ENCODE measurements around the gene MT1E.
A peak's percentile ranks its signal among the peaks of the same experiment; 100 is the strongest.

The MT1E gene

GRCh38 chr16:56600398-56600999, 25.1 kb upstream of the MT1E start:
- Mint-ChIP-seq H3K4me3 (no peak overlapping the region), H3K27me3 (peaks cover 8% of the 10 kb centered on the region), H3K4me1 (peaks cover 6% of the 10 kb centered on the region), H3K27ac (no peak overlapping the region), H3K36me3 (ENCODE audit: low read depth) (no peaks in the 10 kb centered on the region), H3K9me3 (no peaks in the 10 kb centered on the region)
- ATAC-seq = peak; percentile 60
- DNase-seq = no peak

- peaks cover 8% of the 10 kb centered on the region for H3K27me3 Mint-ChIP-seq
- ATAC-seq (no peak), DNase-seq (no peak)
- no peaks in the 10 kb centered on the region for H3K36me3 Mint-ChIP-seq (ENCODE audit: low read depth)
- peaks cover 11% of the 10 kb centered on the region for H3K4me1 Mint-ChIP-seq
- H3K4me3 Mint-ChIP-seq = no peak overlapping the region
- no peaks in the 10 kb centered on the region for H3K9me3 Mint-ChIP-seq
- H3K27ac Mint-ChIP-seq = no peak overlapping the region
These were observed 24.3 kb upstream of the MT1E start for GRCh38 chr16:56601325-56601724.

GRCh38 chr16:56603589-56603988, 22.0 kb upstream of the MT1E start:
- H3K27me3 Mint-ChIP-seq = peaks cover 6% of the 10 kb centered on the region
- ATAC-seq (no peak), DNase-seq (no peak)
- no peak overlapping the region for H3K4me3 Mint-ChIP-seq
- no peaks in the 10 kb centered on the region for H3K9me3 Mint-ChIP-seq
- peaks cover 22% of the 10 kb centered on the region for H3K4me1 Mint-ChIP-seq
- H3K36me3 Mint-ChIP-seq (ENCODE audit: low read depth) = no peaks in the 10 kb centered on the region
- no peak overlapping the region for H3K27ac Mint-ChIP-seq

GRCh38 chr16:56604966-56605365, 20.6 kb upstream of the MT1E start:
- no peak for ATAC-seq
- no peaks in the 10 kb centered on the region for H3K9me3 Mint-ChIP-seq
- H3K27ac Mint-ChIP-seq = no peak overlapping the region

GRCh38 chr16:56605475-56605874, 20.1 kb upstream of the MT1E start:
- Mint-ChIP-seq H3K36me3 (ENCODE audit: low read depth) (peaks cover 2% of the 10 kb centered on the region), H3K27ac (peak overlapping the region; percentile 86), H3K4me1 (peaks cover 36% of the 10 kb centered on the region), H3K4me3 (no peak overlapping the region), H3K9me3 (no peaks in the 10 kb centered on the region), H3K27me3 (peaks cover 1% of the 10 kb centered on the region)
- DNase-seq (no peak), ATAC-seq (no peak)

More at GRCh38 chr16:56604966-56605365, 20.6 kb upstream of the MT1E start:
- no peak overlapping the region for H3K4me3 Mint-ChIP-seq
- peaks cover 31% of the 10 kb centered on the region for H3K4me1 Mint-ChIP-seq
- peaks cover 6% of the 10 kb centered on the region for H3K27me3 Mint-ChIP-seq
- no peak for DNase-seq
- H3K36me3 Mint-ChIP-seq (ENCODE audit: low read depth) = peaks cover 2% of the 10 kb centered on the region

GRCh38 chr16:56606071-56606475, 19.5 kb upstream of the MT1E start:
- Mint-ChIP-seq H3K4me3 (no peak overlapping the region), H3K27me3 (no peaks in the 10 kb centered on the region), H3K27ac (peak overlapping the region; percentile 86), H3K4me1 (peaks cover 42% of the 10 kb centered on the region), H3K9me3 (no peaks in the 10 kb centered on the region), H3K36me3 (ENCODE audit: low read depth) (peaks cover 2% of the 10 kb centered on the region)
- ATAC-seq (peak; percentile 6), DNase-seq (no peak)

GRCh38 chr16:56606476-56607108, 19.0 kb upstream of the MT1E start:
- H3K36me3 Mint-ChIP-seq (ENCODE audit: low read depth) = peaks cover 2% of the 10 kb centered on the region
- DNase-seq (no peak), ATAC-seq (no peak)
- H3K4me1 Mint-ChIP-seq = peaks cover 47% of the 10 kb centered on the region
- no peaks in the 10 kb centered on the region for H3K27me3 Mint-ChIP-seq
- H3K4me3 Mint-ChIP-seq = peak overlapping the region; percentile 4
- H3K27ac Mint-ChIP-seq = peak overlapping the region; percentile 86
- H3K9me3 Mint-ChIP-seq = no peaks in the 10 kb centered on the region

- H3K9me3 Mint-ChIP-seq = no peaks in the 10 kb centered on the region
- ATAC-seq (no peak), DNase-seq (peak; percentile 35)
- H3K4me3 Mint-ChIP-seq = no peak overlapping the region
- H3K4me1 Mint-ChIP-seq = peaks cover 52% of the 10 kb centered on the region
- H3K36me3 Mint-ChIP-seq (ENCODE audit: low read depth) = peaks cover 2% of the 10 kb centered on the region
- no peaks in the 10 kb centered on the region for H3K27me3 Mint-ChIP-seq
- H3K27ac Mint-ChIP-seq = peak overlapping the region; percentile 86
These were observed 18.4 kb upstream of the MT1E start for GRCh38 chr16:56607109-56607618.

GRCh38 chr16:56607675-56608042, 17.9 kb upstream of the MT1E start:
- no peak for ATAC-seq
- no peaks in the 10 kb centered on the region for H3K9me3 Mint-ChIP-seq
- peak overlapping the region; percentile 86 for H3K27ac Mint-ChIP-seq
- peak overlapping the region; percentile 89 for H3K4me3 Mint-ChIP-seq
- peaks cover 2% of the 10 kb centered on the region for H3K36me3 Mint-ChIP-seq (ENCODE audit: low read depth)
- H3K4me1 Mint-ChIP-seq = peaks cover 57% of the 10 kb centered on the region
- H3K27me3 Mint-ChIP-seq = peaks cover 2% of the 10 kb centered on the region
- no peak for DNase-seq

- no peaks in the 10 kb centered on the region for H3K9me3 Mint-ChIP-seq
- DNase-seq = peak; percentile 91
- H3K4me3 Mint-ChIP-seq = peak within 1 kb of the TSS; percentile 89
- H3K4me1 Mint-ChIP-seq = peaks cover 62% of the 10 kb centered on the region
- peaks cover 2% of the 10 kb centered on the region for H3K36me3 Mint-ChIP-seq (ENCODE audit: low read depth)
- H3K27me3 Mint-ChIP-seq = peaks cover 2% of the 10 kb centered on the region
- H3K27ac Mint-ChIP-seq = peak within 1 kb of the TSS; percentile 99
- ATAC-seq = peak; percentile 71
These were observed 17.3 kb upstream of the MT1E start, which contains the start of gene MT2A for GRCh38 chr16:56608043-56608875. Gene MT2A (plus strand): TSS chr16:56608584. CDS start chr16:56608656, 72 bp downstream.

GRCh38 chr16:56608876-56609462, 16.6 kb upstream of the MT1E start:
- DNase-seq = no peak
- Mint-ChIP-seq H3K27me3 (peaks cover 2% of the 10 kb centered on the region), H3K9me3 (no peaks in the 10 kb centered on the region), H3K4me1 (peaks cover 69% of the 10 kb centered on the region), H3K27ac (peak overlapping the region; percentile 99), H3K36me3 (ENCODE audit: low read depth) (peaks cover 2% of the 10 kb centered on the region), H3K4me3 (peak overlapping the region; percentile 89)
- ATAC-seq = no peak

GRCh38 chr16:56609463-56609921, 16.1 kb upstream of the MT1E start:
- ATAC-seq (peak; percentile 25), DNase-seq (peak; percentile 77)
- peak overlapping the region; percentile 89 for H3K4me3 Mint-ChIP-seq
- H3K4me1 Mint-ChIP-seq = peaks cover 74% of the 10 kb centered on the region
- H3K27me3 Mint-ChIP-seq = peaks cover 2% of the 10 kb centered on the region
- no peaks in the 10 kb centered on the region for H3K9me3 Mint-ChIP-seq
- peaks cover 2% of the 10 kb centered on the region for H3K36me3 Mint-ChIP-seq (ENCODE audit: low read depth)
- peak overlapping the region; percentile 99 for H3K27ac Mint-ChIP-seq

- peaks cover 81% of the 10 kb centered on the region for H3K4me1 Mint-ChIP-seq
- peaks cover 2% of the 10 kb centered on the region for H3K27me3 Mint-ChIP-seq
- H3K36me3 Mint-ChIP-seq (ENCODE audit: low read depth) = peaks cover 2% of the 10 kb centered on the region
- DNase-seq = peak; percentile 80
- peak overlapping the region; percentile 89 for H3K4me3 Mint-ChIP-seq
- ATAC-seq = peak; percentile 62
- no peaks in the 10 kb centered on the region for H3K9me3 Mint-ChIP-seq
- peak overlapping the region; percentile 99 for H3K27ac Mint-ChIP-seq
These were observed 15.5 kb upstream of the MT1E start for GRCh38 chr16:56610017-56610608.

GRCh38 chr16:56610609-56611111, 14.9 kb upstream of the MT1E start:
- peak overlapping the region; percentile 99 for H3K27ac Mint-ChIP-seq
- H3K27me3 Mint-ChIP-seq = peaks cover 2% of the 10 kb centered on the region
- H3K36me3 Mint-ChIP-seq (ENCODE audit: low read depth) = peaks cover 2% of the 10 kb centered on the region
- peak; percentile 31 for ATAC-seq
- peak overlapping the region; percentile 89 for H3K4me3 Mint-ChIP-seq
- no peak for DNase-seq
- no peaks in the 10 kb centered on the region for H3K9me3 Mint-ChIP-seq
- H3K4me1 Mint-ChIP-seq = peaks cover 86% of the 10 kb centered on the region
